GM12875 (cell line): ENCODE data around the gene FAXC.

Source experiments
- H3K4me3 ChIP-seq: one replicate; pipeline ENCODE4 v1.5.1; 2011; ENCODE audit warnings: low read depth, low read length, control low read depth
- CTCF ChIP-seq: IDR thresholded peaks from 2 replicates; pipeline ENCODE4 v1.5.1; 2011; ENCODE audit warnings: low read depth, mild to moderate bottlenecking, control low read depth, inconsistent platforms, low read length, moderate library complexity, borderline replicate concordance; ENCODE audit not compliant: insufficient read depth

The FAXC gene

GRCh38 chr6:99378636-99379035, 29.2 kb upstream of the FAXC start:
- no peak for TF ChIP-seq CTCF
- H3K4me3 ChIP-seq: no peak overlapping the region

GRCh38 chr6:99369533-99369932, 20.1 kb upstream of the FAXC start:
- H3K4me3 ChIP-seq: no peak overlapping the region
- no peak for TF ChIP-seq CTCF

GRCh38 chr6:99366852-99367251, 17.4 kb upstream of the FAXC start:
- no peak overlapping the region for H3K4me3 ChIP-seq
- TF ChIP-seq CTCF: no peak

GRCh38 chr6:99364026-99364425, 14.6 kb upstream of the FAXC start:
- TF ChIP-seq CTCF: no peak
- no peak overlapping the region for H3K4me3 ChIP-seq

GRCh38 chr6:99362678-99363268, 13.3 kb upstream of the FAXC start:
- no peak for TF ChIP-seq CTCF
- no peak overlapping the region for H3K4me3 ChIP-seq

DNA sequence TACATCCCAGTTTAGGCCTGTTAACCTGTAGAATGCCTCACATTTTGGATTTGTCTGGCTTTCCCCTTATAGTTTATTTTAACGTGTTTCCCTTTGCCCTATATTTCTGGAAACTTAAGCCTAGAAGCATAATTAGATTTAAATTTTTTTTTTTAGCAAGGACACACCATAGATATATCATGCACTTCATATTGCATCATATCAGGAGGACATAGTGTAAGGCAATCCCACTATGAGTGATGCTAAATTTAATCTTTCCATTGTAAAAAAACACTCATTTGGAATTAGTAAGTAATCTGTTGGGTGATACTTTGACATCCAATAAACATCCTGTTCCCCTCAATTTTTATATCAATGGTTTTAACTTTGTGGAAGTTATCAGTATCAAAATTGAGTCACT, 10.3 kb upstream of the FAXC start:
- TF ChIP-seq CTCF: no peak

DNA sequence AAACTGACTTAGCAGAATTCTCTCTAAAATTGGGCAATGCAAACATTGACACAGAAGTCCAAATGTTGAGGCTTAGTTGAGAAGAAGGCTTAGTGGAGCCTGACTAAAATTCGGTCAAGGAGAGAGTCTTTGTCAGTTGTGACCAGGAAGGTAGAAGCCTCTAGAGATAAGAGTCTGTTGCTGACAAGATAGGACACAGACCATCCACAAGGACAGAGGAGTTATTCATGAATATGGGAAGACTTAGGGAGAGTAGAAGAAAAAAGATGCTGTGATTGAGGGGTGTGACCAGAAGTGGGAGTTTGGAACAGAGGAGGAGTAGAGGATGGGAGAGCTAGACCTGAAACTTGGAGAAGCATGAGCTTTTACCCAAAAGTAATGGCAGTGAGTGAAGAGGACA, 7.2 kb upstream of the FAXC start:
- no peak overlapping the region for H3K4me3 ChIP-seq
- no peak for TF ChIP-seq CTCF

More for the DNA sequence above, 10.3 kb upstream of the FAXC start:
- no peak overlapping the region for H3K4me3 ChIP-seq
